PFSK-1 (cell line): ENCODE measurements around the gene CELA2B.

Experiments
- FOXP2 ChIP-seq: optimal IDR thresholded peaks from 2 replicates; pipeline ENCODE3; 2011; ENCODE audit warnings: borderline replicate concordance, control low read depth, inconsistent platforms; ENCODE audit not compliant: insufficient read depth; ENCODE audit errors: extremely low read length, extremely low read depth
- POLR2AphosphoS5 ChIP-seq: IDR thresholded peaks from 2 replicates; pipeline ENCODE4 v1.6.1; 2012; ENCODE audit warnings: low read depth, mild to moderate bottlenecking, control low read depth, low read length, moderate library complexity
- SIN3A ChIP-seq: IDR thresholded peaks from 2 replicates; pipeline ENCODE4 v1.6.1; 2012; ENCODE audit warnings: mild to moderate bottlenecking, low read length, moderate library complexity, borderline replicate concordance; ENCODE audit not compliant: insufficient read depth
- TAF1 ChIP-seq: IDR thresholded peaks from 2 replicates; pipeline ENCODE4 v1.6.1; 2012; ENCODE audit warnings: low read length, control low read depth, borderline replicate concordance; ENCODE audit not compliant: insufficient read depth
- TF ChIP-seq, protein P1 (sequence below), 2 experiments: IDR thresholded peaks; 2 replicates each; pipeline versions ENCODE4 v1.6.1 to v1.8.0; 2011 to 2012; ENCODE audit warnings: low read depth in 2 of 2, low read length in 2 of 2, control low read depth in 1 of 2, inconsistent platforms in 1 of 2, mild to moderate bottlenecking in 1 of 2, moderate library complexity in 1 of 2; ENCODE audit not compliant: insufficient read depth in 1 of 2

The CELA2B gene

GRCh38 chr1:15501208-15502032 is 25.5 kb downstream of the CELA2B start:
- no peak for TF ChIP-seq FOXP2

DNA sequence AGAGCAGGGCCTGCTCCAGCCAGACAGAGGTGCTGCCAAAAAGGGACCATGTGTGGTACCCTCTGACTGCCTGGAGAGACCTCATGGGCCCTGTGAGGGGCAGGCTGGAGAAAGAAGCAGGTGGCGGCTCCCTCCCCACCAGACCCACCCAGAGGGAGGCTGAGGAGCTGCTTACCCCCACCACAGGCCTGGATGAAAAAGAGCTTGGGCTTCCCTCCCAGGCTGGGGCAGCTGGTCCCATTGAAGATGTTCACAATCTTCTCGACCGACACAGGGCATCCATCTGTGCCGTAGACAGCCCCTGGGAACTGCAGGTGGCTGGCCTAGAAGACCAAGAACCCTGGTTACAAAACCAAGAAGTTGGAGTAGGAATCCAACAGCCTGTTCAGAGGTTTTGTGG is 28.5 kb downstream of the CELA2B start:
- TF ChIP-seq, protein P1, sequence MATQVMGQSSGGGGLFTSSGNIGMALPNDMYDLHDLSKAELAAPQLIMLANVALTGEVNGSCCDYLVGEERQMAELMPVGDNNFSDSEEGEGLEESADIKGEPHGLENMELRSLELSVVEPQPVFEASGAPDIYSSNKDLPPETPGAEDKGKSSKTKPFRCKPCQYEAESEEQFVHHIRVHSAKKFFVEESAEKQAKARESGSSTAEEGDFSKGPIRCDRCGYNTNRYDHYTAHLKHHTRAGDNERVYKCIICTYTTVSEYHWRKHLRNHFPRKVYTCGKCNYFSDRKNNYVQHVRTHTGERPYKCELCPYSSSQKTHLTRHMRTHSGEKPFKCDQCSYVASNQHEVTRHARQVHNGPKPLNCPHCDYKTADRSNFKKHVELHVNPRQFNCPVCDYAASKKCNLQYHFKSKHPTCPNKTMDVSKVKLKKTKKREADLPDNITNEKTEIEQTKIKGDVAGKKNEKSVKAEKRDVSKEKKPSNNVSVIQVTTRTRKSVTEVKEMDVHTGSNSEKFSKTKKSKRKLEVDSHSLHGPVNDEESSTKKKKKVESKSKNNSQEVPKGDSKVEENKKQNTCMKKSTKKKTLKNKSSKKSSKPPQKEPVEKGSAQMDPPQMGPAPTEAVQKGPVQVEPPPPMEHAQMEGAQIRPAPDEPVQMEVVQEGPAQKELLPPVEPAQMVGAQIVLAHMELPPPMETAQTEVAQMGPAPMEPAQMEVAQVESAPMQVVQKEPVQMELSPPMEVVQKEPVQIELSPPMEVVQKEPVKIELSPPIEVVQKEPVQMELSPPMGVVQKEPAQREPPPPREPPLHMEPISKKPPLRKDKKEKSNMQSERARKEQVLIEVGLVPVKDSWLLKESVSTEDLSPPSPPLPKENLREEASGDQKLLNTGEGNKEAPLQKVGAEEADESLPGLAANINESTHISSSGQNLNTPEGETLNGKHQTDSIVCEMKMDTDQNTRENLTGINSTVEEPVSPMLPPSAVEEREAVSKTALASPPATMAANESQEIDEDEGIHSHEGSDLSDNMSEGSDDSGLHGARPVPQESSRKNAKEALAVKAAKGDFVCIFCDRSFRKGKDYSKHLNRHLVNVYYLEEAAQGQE (IDR thresholded peaks at IDR 0.05; ENCODE audit: insufficient read depth in 1 of 2, low read depth in 2 of 2, low read length in 2 of 2) = no peak
- TF ChIP-seq POLR2AphosphoS5 = no peak

GRCh38 chr1:15506831-15507230 is 30.9 kb downstream of the CELA2B start:
- TF ChIP-seq SIN3A (no peak), POLR2AphosphoS5 (no peak), TAF1 (no peak), FOXP2 (no peak)
- TF ChIP-seq, protein P1 (IDR thresholded peaks at IDR 0.05; ENCODE audit: insufficient read depth in 1 of 2, low read depth in 2 of 2, low read length in 2 of 2) = no peak

DNA sequence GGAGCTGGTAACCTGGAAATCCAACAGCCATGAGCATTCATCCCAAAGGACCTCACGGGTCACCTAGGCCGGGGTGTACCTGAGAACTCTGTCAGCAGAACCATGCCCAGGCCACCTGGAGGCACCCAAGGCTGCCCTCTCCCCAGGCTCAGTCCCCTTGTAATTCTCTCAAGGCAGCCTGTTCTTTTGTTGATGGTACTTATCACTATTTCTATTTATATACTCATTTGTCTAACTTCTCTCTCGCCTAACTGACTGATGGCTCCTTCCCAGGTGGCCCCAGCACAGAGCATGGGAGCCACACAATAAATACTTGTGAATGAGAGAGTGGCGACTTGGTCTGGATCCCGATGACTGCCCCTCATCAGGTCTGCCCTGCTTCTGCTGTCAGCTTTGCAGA is 31.4 kb downstream of the CELA2B start:
- TF ChIP-seq SIN3A (no peak), POLR2AphosphoS5 (no peak), TAF1 (no peak), FOXP2 (no peak)
- TF ChIP-seq, protein P1 (IDR thresholded peaks at IDR 0.05; ENCODE audit: insufficient read depth in 1 of 2, low read depth in 2 of 2, low read length in 2 of 2) = no peak

DNA sequence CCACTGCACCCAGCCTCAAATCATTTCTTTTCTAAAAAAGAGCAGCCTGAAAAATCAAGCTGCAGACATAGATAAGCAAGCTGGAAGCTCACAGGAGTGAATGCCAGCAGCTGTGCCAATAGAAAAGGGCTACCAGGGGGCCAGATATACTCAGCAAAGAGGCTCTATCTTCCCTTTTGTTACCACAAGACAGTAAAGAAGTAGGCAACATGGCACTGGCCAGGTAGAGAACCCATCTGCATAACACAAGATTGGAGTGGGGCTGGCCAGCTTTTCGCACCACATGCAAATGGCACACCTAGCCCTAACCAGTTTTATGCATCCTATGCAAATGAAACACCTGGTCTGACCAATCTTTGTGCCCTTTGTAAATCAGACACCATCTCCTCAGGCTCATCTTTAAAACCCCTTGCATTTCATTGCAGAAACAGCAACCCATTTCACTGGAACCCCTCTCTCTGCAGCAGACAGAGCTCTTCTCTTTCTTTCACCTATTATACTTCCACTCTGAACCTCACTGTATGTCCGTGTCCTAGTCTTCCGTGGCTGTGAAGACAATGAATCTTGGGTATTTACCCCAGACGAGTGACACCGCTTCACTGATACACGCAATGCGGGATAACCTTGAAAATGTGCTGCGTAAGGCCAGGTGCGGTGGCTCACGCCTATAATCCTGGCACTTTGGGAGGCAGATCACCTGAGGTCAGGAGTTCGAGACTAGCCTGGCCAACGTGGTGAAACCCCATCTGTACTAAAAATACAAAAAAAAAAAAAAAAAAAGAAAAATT is 33.0 kb downstream of the CELA2B start:
- TF ChIP-seq FOXP2 (no peak), TAF1 (no peak), SIN3A (no peak), POLR2AphosphoS5 (no peak)
- TF ChIP-seq, protein P1 (IDR thresholded peaks at IDR 0.05; ENCODE audit: insufficient read depth in 1 of 2, low read depth in 2 of 2, low read length in 2 of 2) = no peak
